SK-N-SH (cell line): Measurements from ENCODE around the gene PTPA. TPM values are rescaled to one million over a fixed set of nuclear protein-coding genes. Genes with fewer than 3 reads are reported as not detected.

Experiments used
- CTCF ChIA-PET: fragments of 300-600, 350-600 bp; formaldehyde crosslinking; extraction: SDS; loops from one replicate; lab custom pipeline; 2021; lab: Yijun Ruan, JAX
- POLR2A ChIA-PET: fragments of 350-600 bp; sonication (Branson Sonifier 250); formaldehyde crosslinking; extraction: SDS; loops from one replicate; lab custom pipeline; 2020; ENCODE audit warnings: antibody characterized with exemption, inconsistent platforms; lab: Yijun Ruan, JAX
- DNase-seq: peaks from one replicate; pipeline ENCODE4 v3.0.0; 2012
- H2AFZ ChIP-seq: fragments of 200-600 bp; sonication (generic); 2 replicates; pipeline ENCODE4 v1.8.1; 2016; ENCODE audit warnings: antibody characterized with exemption, mild to moderate bottlenecking, low read depth
- H3F3A ChIP-seq: fragments of 200-600 bp; sonication (generic); replicated peaks from 2 replicates; pipeline ENCODE3; 2016; ENCODE audit warnings: antibody characterized with exemption, mild to moderate bottlenecking; ENCODE audit not compliant: insufficient read depth
- H3K27ac ChIP-seq, 2 experiments: fragments of 200-500 bp in 1 of 2; fragments of 200-600 bp in 1 of 2; sonication (Bioruptor generic) in 1 of 2; sonication (generic), shearing (Covaris generic) in 1 of 2; 2 replicates each; pipeline versions ENCODE4 v1.5.1 to v1.6.1; 2014 to 2016; ENCODE audit warnings: low read depth in 2 of 2, inconsistent platforms in 1 of 2, low read length in 1 of 2, mild to moderate bottlenecking in 1 of 2, mixed read lengths in 1 of 2
- H3K27me3 ChIP-seq: fragments of 200-600 bp; sonication (generic), shearing (Covaris generic); 2 replicates; pipeline ENCODE4 v1.6.1; 2016; ENCODE audit warnings: mixed run types; ENCODE audit not compliant: insufficient read depth
- H3K36me3 ChIP-seq, 2 experiments: fragments of 200-500 bp in 1 of 2; fragments of 200-600 bp in 1 of 2; sonication (Bioruptor generic) in 1 of 2; sonication (generic) in 1 of 2; replicated peaks in 1 of 2; 2 replicates each; pipeline versions ENCODE3 to v1.5.1; 2014 to 2016; ENCODE audit warnings: low read length in 1 of 2, mild to moderate bottlenecking in 1 of 2; ENCODE audit not compliant: insufficient read depth in 2 of 2, control insufficient read depth in 1 of 2
- H3K4me1 ChIP-seq, 2 experiments: fragments of 200-500 bp in 1 of 2; fragments of 200-600 bp in 1 of 2; sonication (Bioruptor generic) in 1 of 2; sonication (generic), shearing (Covaris generic) in 1 of 2; 2 replicates each; pipeline versions ENCODE4 v1.5.1 to v1.6.1; 2014 to 2016; ENCODE audit warnings: low read depth in 1 of 2, low read length in 1 of 2, mixed run types in 1 of 2; ENCODE audit not compliant: insufficient read depth in 2 of 2, control insufficient read depth in 1 of 2
- H3K4me2 ChIP-seq: fragments of 200-600 bp; sonication (generic), shearing (Covaris generic); 2 replicates; pipeline ENCODE4 v1.6.1; 2017; ENCODE audit warnings: mixed run types
- H3K4me3 ChIP-seq, 2 experiments: fragments of 200-500 bp in 1 of 2; fragments of 200-600 bp in 1 of 2; sonication (Bioruptor generic) in 1 of 2; sonication (generic), shearing (Covaris generic) in 1 of 2; 2 replicates each; pipeline versions ENCODE4 v1.5.1 to v1.8.1; 2014 to 2016; ENCODE audit warnings: low read depth in 2 of 2, inconsistent platforms in 1 of 2, low read length in 1 of 2, mild to moderate bottlenecking in 1 of 2, mixed read lengths in 1 of 2, moderate library complexity in 1 of 2
- H3K79me2 ChIP-seq: fragments of 200-600 bp; sonication (generic); 2 replicates; pipeline ENCODE4 v1.8.1; 2017; ENCODE audit warnings: mild to moderate bottlenecking; ENCODE audit not compliant: insufficient read depth
- H3K9ac ChIP-seq: fragments of 200-600 bp; sonication (generic); 2 replicates; pipeline ENCODE4 v1.6.1; 2017; ENCODE audit warnings: mixed run types
- H3K9me2 ChIP-seq: fragments of 200-600 bp; sonication (generic); 2 replicates; pipeline ENCODE4 v1.6.1; 2017; ENCODE audit warnings: mixed run types
- H3K9me3 ChIP-seq: fragments of 200-600 bp; sonication (generic); 2 replicates; pipeline ENCODE4 v1.6.1; 2017; ENCODE audit warnings: mixed run types, mild to moderate bottlenecking, moderate library complexity
- H4K20me1 ChIP-seq: fragments of 200-600 bp; sonication (generic); 2 replicates; pipeline ENCODE4 v1.6.1; 2017; ENCODE audit warnings: mild to moderate bottlenecking, mixed run types; ENCODE audit not compliant: insufficient read depth
- FOXJ3 ChIP-seq: sonication (generic); formaldehyde crosslinking; IDR thresholded peaks from 2 replicates; pipeline ENCODE4 v1.5.1; 2020; ENCODE audit warnings: mild to moderate bottlenecking, missing genetic modification reagents
- JUND ChIP-seq: IDR thresholded peaks from 2 replicates; pipeline ENCODE4 v1.4.0; 2012
- REST ChIP-seq: IDR thresholded peaks from 2 replicates; pipeline ENCODE4 v1.6.1; 2012; ENCODE audit warnings: mild to moderate bottlenecking, low read depth, low read length, moderate library complexity
- SMC3 ChIP-seq: IDR thresholded peaks from 2 replicates; pipeline ENCODE4 v1.6.1; 2012; ENCODE audit warnings: low read depth, low read length, improper control_type of control experiment
- TEAD4 ChIP-seq: IDR thresholded peaks from 2 replicates; pipeline ENCODE4 v1.4.0; 2012; ENCODE audit warnings: mild to moderate bottlenecking, borderline replicate concordance; ENCODE audit not compliant: insufficient read depth
- USF1 ChIP-seq: IDR thresholded peaks from 2 replicates; pipeline ENCODE4 v1.4.0; 2012; ENCODE audit warnings: low read depth, borderline replicate concordance
- ZBTB33 ChIP-seq: IDR thresholded peaks from 2 replicates; pipeline ENCODE4 v1.4.0; 2012; ENCODE audit warnings: low read depth, borderline replicate concordance
- WGBS: methylation state at CpG from one replicate; pipeline ENCODE4 v1.1.6; 2017; ENCODE audit warnings: low lambda C conversion rate; 5-methylcytosine and 5-hydroxymethylcytosine counted together
- polyA plus RNA-seq, 3 experiments: library from polyadenylated mRNA; depleted of rRNA; stranded (reverse); fragments of >200 nt; gene quantifications; 2 replicates each; pipeline ENCODE4 v1.2.3, GENCODE V29; 2012

PTPA gene
- polyA plus RNA-seq, 1 of the 3 experiments (the other 2 are of a cell fraction), result 130 TPM

- no peak overlapping the region for H3K27ac ChIP-seq
- WGBS, result 100% methylated on average over 4 of the region's 12 CpGs
- ChIA-PET POLR2A (interaction anchor here (2.0 kb wide), 1 partner anchor 15 kb away, joined by 8 read pairs; the partner anchor contains the start of gene DOLPP1), CTCF (interaction anchor here (1.1 to 1.4 kb wide), 2 partner anchors 10 to 43 kb away, joined by 4 read pairs; no protein-coding TSS in a partner anchor)
- no peak overlapping the region for H2AFZ ChIP-seq
- no peaks in the 10 kb centered on the region for H3F3A ChIP-seq
- H3K9ac ChIP-seq, result no peak overlapping the region
- no peaks in the 10 kb centered on the region for H3K79me2 ChIP-seq
- no peaks in the 10 kb centered on the region; a peak in 1 of 4 replicates for H3K4me1 ChIP-seq
- H3K4me3 ChIP-seq, result no peak overlapping the region
- peaks cover 0 to 28% of the 10 kb centered on the region in 2 experiments for H3K36me3 ChIP-seq
- H4K20me1 ChIP-seq, result no peaks in the 10 kb centered on the region
- no peak for DNase-seq
- H3K9me3 ChIP-seq, result no peaks in the 10 kb centered on the region
- no peaks in the 10 kb centered on the region for H3K27me3 ChIP-seq
- H3K4me2 ChIP-seq, result no peak overlapping the region
- TF ChIP-seq REST (no peak), JUND (no peak), USF1 (no peak)
- H3K9me2 ChIP-seq, result no peaks in the 10 kb centered on the region
These were observed 15.3 kb upstream of the PTPA start for GRCh38 chr9:129095908-129096307.

GRCh38 chr9:129097671-129098306 lies 13.4 kb upstream of the PTPA start:
- Histone ChIP-seq H3K27me3 (no peaks in the 10 kb centered on the region), H4K20me1 (no peaks in the 10 kb centered on the region), H3K36me3 (peaks cover 0 to 33% of the 10 kb centered on the region in 2 experiments), H3K9me2 (no peaks in the 10 kb centered on the region), H3K79me2 (no peaks in the 10 kb centered on the region), H3K9ac (no peak overlapping the region), H3K4me2 (no peak overlapping the region), H3K27ac (no peak overlapping the region)
- WGBS, result 93% methylated on average over 16 of the region's 16 CpGs
- CTCF ChIA-PET, result no interaction called here
- TF ChIP-seq TEAD4, result no peak
- no peak for TF ChIP-seq ZBTB33
- no peak for TF ChIP-seq FOXJ3
- TF ChIP-seq USF1, result no peak
- no peak for TF ChIP-seq SMC3
- TF ChIP-seq, all 33 proteins: peak for 0
- Histone ChIP-seq H3F3A (no peaks in the 10 kb centered on the region), H3K4me3 (no peak overlapping the region), H2AFZ (no peak overlapping the region), H3K4me1 (no peaks in the 10 kb centered on the region; a peak in 1 of 4 replicates), H3K9me3 (no peaks in the 10 kb centered on the region)
- POLR2A ChIA-PET, result no interaction called here
- DNase-seq, result no peak
